Retinal pigment epithelial cell (primary cell): ENCODE results near the gene KLHL9.

ENCODE experiments used
- DNase-seq: peaks from one replicate; pipeline ENCODE4 v3.0.0-alpha.2; 2010; ENCODE audit warnings: low read depth
- H3K4me3 ChIP-seq: 2 replicates; pipeline ENCODE4 v1.5.1; 2011; ENCODE audit warnings: mild to moderate bottlenecking, low read length, control low read depth, moderate library complexity
- CTCF ChIP-seq: conservative IDR thresholded peaks from 2 replicates; pipeline ENCODE4 v1.5.1; 2011; ENCODE audit warnings: low read depth, low read length, control low read depth, inconsistent platforms

Gene KLHL9

GRCh38 chr9:21294904-21295538 is 40.2 kb downstream of the KLHL9 start:
- no peak for TF ChIP-seq CTCF
- DNase-seq, result no peak

GRCh38 chr9:21294364-21294774 is 40.8 kb downstream of the KLHL9 start:
- no peak overlapping the region for H3K4me3 ChIP-seq
- TF ChIP-seq CTCF, result no peak
- peak; percentile 93 for DNase-seq

More at GRCh38 chr9:21294904-21295538, 40.2 kb downstream of the KLHL9 start:
- H3K4me3 ChIP-seq, result no peak overlapping the region

- H3K4me3 ChIP-seq, result no peak overlapping the region
- DNase-seq, result no peak
- TF ChIP-seq CTCF, result no peak
These were observed 45.4 kb downstream of the KLHL9 start for GRCh38 chr9:21289848-21290247.

- TF ChIP-seq CTCF, result no peak
- no peak overlapping the region for H3K4me3 ChIP-seq
These were observed 47.9 kb downstream of the KLHL9 start for GRCh38 chr9:21287280-21287679.

GRCh38 chr9:21286659-21287058 is 48.5 kb downstream of the KLHL9 start:
- no peak for TF ChIP-seq CTCF
- no peak for DNase-seq
- no peak overlapping the region for H3K4me3 ChIP-seq

More at GRCh38 chr9:21287280-21287679, 47.9 kb downstream of the KLHL9 start:
- DNase-seq, result no peak

- TF ChIP-seq CTCF, result no peak
- no peak for DNase-seq
- no peak overlapping the region for H3K4me3 ChIP-seq
These were observed 49.1 kb downstream of the KLHL9 start for GRCh38 chr9:21286099-21286498.

GRCh38 chr9:21281275-21281674 is 53.9 kb downstream of the KLHL9 start:
- TF ChIP-seq CTCF, result no peak
- no peak overlapping the region for H3K4me3 ChIP-seq
- no peak for DNase-seq
